HEK293 (cell line): ENCODE data around the gene IGSF23.

Source experiments
- CTCF ChIP-seq: fragments of 450-650 bp; formaldehyde crosslinking; IDR thresholded peaks from 2 replicates; pipeline ENCODE4 v1.5.1; 2016; ENCODE audit warnings: missing biosample characterization, missing genetic modification characterization
- ZNF449 ChIP-seq: fragments of 450-650 bp; formaldehyde crosslinking; IDR thresholded peaks from 2 replicates; pipeline ENCODE4 v1.5.1; 2017; ENCODE audit warnings: missing biosample characterization, mild to moderate bottlenecking, missing genetic modification characterization, moderate library complexity

- TF ChIP-seq CTCF (tag by site-specific recombination) = no peak
- TF ChIP-seq ZNF449 (tag by site-specific recombination) = no peak
Measured at GRCh38 chr19:44666852-44667556, 53.6 kb downstream of the IGSF23 start.
